ENCODE data around the gene ZGPAT.

The ZGPAT gene

DNA sequence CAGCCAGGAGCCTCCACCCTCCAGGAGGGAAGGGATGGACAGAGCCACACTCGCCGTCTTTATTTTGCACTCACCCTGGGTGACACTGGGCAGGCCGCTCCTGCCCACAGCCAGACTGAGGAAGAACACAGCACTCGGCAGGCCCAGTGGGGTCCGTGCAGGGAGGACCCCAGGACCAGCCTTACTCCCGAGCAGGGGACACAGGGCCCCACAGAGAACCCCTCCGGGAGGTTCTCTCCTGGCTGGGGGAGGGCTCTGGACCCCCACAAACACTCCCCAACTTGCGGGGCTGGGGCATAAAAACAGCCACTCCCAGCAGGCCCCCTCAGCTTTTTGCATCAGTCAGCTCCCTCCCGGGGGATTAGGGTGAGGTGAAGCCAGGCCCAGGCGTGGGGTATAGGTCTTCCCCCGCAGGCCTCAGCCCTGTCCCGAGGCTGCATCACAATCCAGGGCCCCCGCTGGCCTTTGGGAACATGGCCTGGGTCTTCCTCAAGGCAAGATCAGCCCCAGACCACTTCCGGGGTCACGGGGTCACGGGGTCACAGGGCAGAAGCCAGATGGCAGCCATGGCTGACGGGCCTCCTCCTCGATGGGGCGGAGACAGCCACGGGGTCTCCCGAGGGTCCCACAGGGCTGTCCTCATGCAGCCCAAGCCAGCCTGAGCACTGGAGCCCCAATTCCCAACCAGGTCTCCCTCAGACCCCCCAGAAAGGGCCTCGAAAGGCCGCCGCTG is 8.2 kb upstream of the ZGPAT start:
- H3F3A ChIP-seq (ENCODE audit: insufficient read depth, low read length): no peaks in the 10 kb centered on the region
- H4K20me1 ChIP-seq (ENCODE audit: insufficient read depth, low read length): no peaks in the 10 kb centered on the region
- H2AFZ ChIP-seq (ENCODE audit: low read length): no peak overlapping the region
- no peak overlapping the region for H3K4me2 ChIP-seq (ENCODE audit: low read length)
- H3K9me3 ChIP-seq (ENCODE audit: low read length): no peaks in the 10 kb centered on the region
- no peaks in the 10 kb centered on the region for H3K79me2 ChIP-seq (ENCODE audit: insufficient read depth, low read length)
- no peak for TF ChIP-seq EZH2 (IDR thresholded peaks at IDR 0.05; ENCODE audit: borderline replicate concordance, low read length)
- TF ChIP-seq CTCF (IDR thresholded peaks at IDR 0.05; ENCODE audit: low read length): no peak
- peaks cover 13% of the 10 kb centered on the region for H3K36me3 ChIP-seq (ENCODE audit: insufficient read depth, low read length)
- H3K4me1 ChIP-seq (ENCODE audit: insufficient read depth, low read length, severe bottlenecking): no peaks in the 10 kb centered on the region
- H3K27ac ChIP-seq (ENCODE audit: low read depth, low read length, poor library complexity, severe bottlenecking): no peak overlapping the region
- H3K9me2 ChIP-seq (ENCODE audit: low read depth, low read length): no peaks in the 10 kb centered on the region
- no peak overlapping the region for H3K9ac ChIP-seq (ENCODE audit: low read length)
- no peaks in the 10 kb centered on the region for H3K27me3 ChIP-seq (ENCODE audit: insufficient read depth, low read length)
- no peak overlapping the region for H3K4me3 ChIP-seq (ENCODE audit: low read depth, low read length, poor library complexity, severe bottlenecking)

GRCh38 chr20:63700199-63701050 is 7.4 kb upstream of the ZGPAT start:
- H3K9me2 ChIP-seq (ENCODE audit: low read depth, low read length): no peaks in the 10 kb centered on the region
- no peak overlapping the region for H3K9ac ChIP-seq (ENCODE audit: low read length)
- H3K4me3 ChIP-seq (ENCODE audit: low read depth, low read length, poor library complexity, severe bottlenecking): no peak overlapping the region
- H3F3A ChIP-seq (ENCODE audit: insufficient read depth, low read length): no peaks in the 10 kb centered on the region
- TF ChIP-seq CTCF (IDR thresholded peaks at IDR 0.05; ENCODE audit: low read length): no peak
- no peak for TF ChIP-seq EZH2 (IDR thresholded peaks at IDR 0.05; ENCODE audit: borderline replicate concordance, low read length)
- H3K79me2 ChIP-seq (ENCODE audit: insufficient read depth, low read length): no peaks in the 10 kb centered on the region
- H3K4me2 ChIP-seq (ENCODE audit: low read length): no peak overlapping the region
- no peaks in the 10 kb centered on the region for H4K20me1 ChIP-seq (ENCODE audit: insufficient read depth, low read length)
- H3K27me3 ChIP-seq (ENCODE audit: insufficient read depth, low read length): no peaks in the 10 kb centered on the region
- H3K36me3 ChIP-seq (ENCODE audit: insufficient read depth, low read length): peaks cover 21% of the 10 kb centered on the region
- no peak overlapping the region for H2AFZ ChIP-seq (ENCODE audit: low read length)
- no peaks in the 10 kb centered on the region for H3K4me1 ChIP-seq (ENCODE audit: insufficient read depth, low read length, severe bottlenecking)
- no peak overlapping the region for H3K27ac ChIP-seq (ENCODE audit: low read depth, low read length, poor library complexity, severe bottlenecking)
- no peaks in the 10 kb centered on the region for H3K9me3 ChIP-seq (ENCODE audit: low read length)

- no peaks in the 10 kb centered on the region for H4K20me1 ChIP-seq (ENCODE audit: insufficient read depth, low read length)
- no peak overlapping the region for H3K9ac ChIP-seq (ENCODE audit: low read length)
- no peaks in the 10 kb centered on the region for H3K4me1 ChIP-seq (ENCODE audit: insufficient read depth, low read length, severe bottlenecking)
- H2AFZ ChIP-seq (ENCODE audit: low read length): no peak overlapping the region
- no peaks in the 10 kb centered on the region for H3K9me2 ChIP-seq (ENCODE audit: low read depth, low read length)
- H3K4me2 ChIP-seq (ENCODE audit: low read length): no peak overlapping the region
- no peak overlapping the region for H3K4me3 ChIP-seq (ENCODE audit: low read depth, low read length, poor library complexity, severe bottlenecking)
- no peak overlapping the region for H3K27ac ChIP-seq (ENCODE audit: low read depth, low read length, poor library complexity, severe bottlenecking)
- H3F3A ChIP-seq (ENCODE audit: insufficient read depth, low read length): no peaks in the 10 kb centered on the region
- H3K79me2 ChIP-seq (ENCODE audit: insufficient read depth, low read length): no peaks in the 10 kb centered on the region
- H3K27me3 ChIP-seq (ENCODE audit: insufficient read depth, low read length): no peaks in the 10 kb centered on the region
- no peaks in the 10 kb centered on the region for H3K9me3 ChIP-seq (ENCODE audit: low read length)
- TF ChIP-seq EZH2 (IDR thresholded peaks at IDR 0.05; ENCODE audit: borderline replicate concordance, low read length) (no peak), CTCF (IDR thresholded peaks at IDR 0.05; ENCODE audit: low read length) (no peak)
- peaks cover 26% of the 10 kb centered on the region for H3K36me3 ChIP-seq (ENCODE audit: insufficient read depth, low read length)
These were observed 6.8 kb upstream of the ZGPAT start for GRCh38 chr20:63701051-63701328.
